Measurements from ENCODE around the gene SNTN. TPM values are rescaled to one million over a fixed set of nuclear protein-coding genes. Genes with fewer than 3 reads are reported as not detected.

Gene SNTN
- total RNA-seq, 1 donor from 2014 or later, result not detected

DNA sequence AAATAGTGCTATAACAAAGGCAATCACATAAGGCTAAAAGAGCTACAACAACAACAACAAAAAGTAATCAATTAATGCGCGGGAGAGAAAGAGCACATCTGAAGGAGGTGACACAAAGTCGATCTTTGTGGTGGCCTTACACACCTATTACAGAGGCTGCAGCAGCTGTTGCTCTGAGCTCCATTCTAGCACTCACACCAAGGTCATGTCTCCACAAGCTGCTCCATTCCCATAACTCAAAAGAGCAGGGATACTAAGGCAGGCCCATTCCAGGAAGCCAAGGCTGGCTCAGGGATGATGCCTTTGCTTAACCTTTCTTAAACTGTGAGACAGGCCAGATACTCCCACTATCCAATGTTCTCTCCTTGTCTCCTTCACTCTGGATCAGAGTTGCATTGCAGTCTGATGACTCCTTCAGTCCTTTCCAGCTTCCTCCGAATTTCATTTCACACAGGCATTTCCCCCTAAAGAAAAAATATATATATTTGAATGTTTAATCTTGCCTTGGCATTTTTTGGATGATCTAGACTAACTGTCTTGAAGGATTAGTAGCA is 52.7 kb downstream of the SNTN start:
- Histone ChIP-seq H3K79me2 (ENCODE audit: low read depth) (no peaks in the 10 kb centered on the region), H3K27me3 (no peaks in the 10 kb centered on the region), H3K9me3 (ENCODE audit: low read depth) (no peaks in the 10 kb centered on the region), H3K9ac (no peak overlapping the region), H3K27ac (no peak overlapping the region), H3K4me2 (no peak overlapping the region), H3F3A (ENCODE audit: low read depth) (no peaks in the 10 kb centered on the region), H3K36me3 (no peaks in the 10 kb centered on the region), H2AFZ (replicated peaks) (no peak overlapping the region), H3K4me1 (no peaks in the 10 kb centered on the region), H3K4me3 (no peak overlapping the region), H4K20me1 (ENCODE audit: low read depth) (no peaks in the 10 kb centered on the region)
- no peaks in the 10 kb centered on the region for H3K4me1 Mint-ChIP-seq
- H3K36me3 Mint-ChIP-seq, result no peaks in the 10 kb centered on the region
- no peak overlapping the region for H3K4me3 Mint-ChIP-seq
- DNase-seq (ENCODE audit: low spot score), result no peak
- H3K9me3 Mint-ChIP-seq, result peaks cover 2% of the 10 kb centered on the region
- H3K27ac Mint-ChIP-seq, result no peak overlapping the region
- H3K27me3 Mint-ChIP-seq (ENCODE audit: insufficient read depth, low read depth), result peaks cover 2% of the 10 kb centered on the region
- no peak for TF ChIP-seq EZH2 (IDR thresholded peaks at IDR 0.05)
- TF ChIP-seq EZH2phosphoT487 (IDR thresholded peaks at IDR 0.05), result no peak
- TF ChIP-seq CTCF (IDR thresholded peaks at IDR 0.05), result no peak

GRCh38 chr3:63706321-63707085 is 54.0 kb downstream of the SNTN start:
- no peaks in the 10 kb centered on the region for H3K9me3 ChIP-seq (ENCODE audit: low read depth)
- H3K4me2 ChIP-seq, result no peak overlapping the region
- H2AFZ ChIP-seq (replicated peaks), result no peak overlapping the region
- H3K9ac ChIP-seq, result no peak overlapping the region
- H3K4me3 ChIP-seq, result no peak overlapping the region
- no peak for DNase-seq (ENCODE audit: low spot score)
- no peaks in the 10 kb centered on the region for H4K20me1 ChIP-seq (ENCODE audit: low read depth)
- no peaks in the 10 kb centered on the region for H3K4me1 ChIP-seq
- Mint-ChIP-seq H3K27me3 (ENCODE audit: insufficient read depth, low read depth) (peaks cover 2% of the 10 kb centered on the region), H3K9me3 (no peaks in the 10 kb centered on the region), H3K36me3 (no peaks in the 10 kb centered on the region), H3K27ac (no peak overlapping the region), H3K4me1 (no peaks in the 10 kb centered on the region), H3K4me3 (no peak overlapping the region)
- no peaks in the 10 kb centered on the region for H3K27me3 ChIP-seq
- H3K27ac ChIP-seq, result no peak overlapping the region
- no peaks in the 10 kb centered on the region for H3F3A ChIP-seq (ENCODE audit: low read depth)
- TF ChIP-seq CTCF (IDR thresholded peaks at IDR 0.05) (no peak), EZH2 (IDR thresholded peaks at IDR 0.05) (no peak), EZH2phosphoT487 (IDR thresholded peaks at IDR 0.05) (no peak)
- no peaks in the 10 kb centered on the region for H3K79me2 ChIP-seq (ENCODE audit: low read depth)
- H3K36me3 ChIP-seq, result no peaks in the 10 kb centered on the region

GRCh38 chr3:63707731-63708130 is 55.3 kb downstream of the SNTN start:
- Mint-ChIP-seq H3K36me3 (no peaks in the 10 kb centered on the region), H3K27me3 (ENCODE audit: insufficient read depth, low read depth) (peaks cover 2% of the 10 kb centered on the region), H3K27ac (no peak overlapping the region), H3K4me1 (no peaks in the 10 kb centered on the region), H3K9me3 (no peaks in the 10 kb centered on the region), H3K4me3 (no peak overlapping the region)
- Histone ChIP-seq H3F3A (ENCODE audit: low read depth) (no peaks in the 10 kb centered on the region), H4K20me1 (ENCODE audit: low read depth) (no peaks in the 10 kb centered on the region), H3K9ac (no peak overlapping the region), H3K4me1 (no peaks in the 10 kb centered on the region), H3K79me2 (ENCODE audit: low read depth) (no peaks in the 10 kb centered on the region), H3K27me3 (no peaks in the 10 kb centered on the region), H3K9me3 (ENCODE audit: low read depth) (no peaks in the 10 kb centered on the region), H3K27ac (no peak overlapping the region), H3K36me3 (no peaks in the 10 kb centered on the region), H3K4me3 (no peak overlapping the region), H2AFZ (replicated peaks) (peak overlapping the region; percentile 57), H3K4me2 (no peak overlapping the region)
- no peak for DNase-seq (ENCODE audit: low spot score)
- TF ChIP-seq EZH2 (IDR thresholded peaks at IDR 0.05) (no peak), EZH2phosphoT487 (IDR thresholded peaks at IDR 0.05) (no peak), CTCF (IDR thresholded peaks at IDR 0.05) (no peak)

Data from neural progenitor cell (in vitro differentiated cells).